T-cell (primary cell): Measurements from ENCODE around the gene SEPTIN5. TPM values are rescaled to one million over a fixed set of nuclear protein-coding genes. Genes with fewer than 3 reads are reported as not detected.
A peak's percentile ranks its signal among the peaks of the same experiment; 100 is the strongest.

Experiments used
- ATAC-seq, 4 experiments: fragments of 200-7000 bp in 3 of 4; fragments of 150-1000 bp in 1 of 4; cut with Tn5 transposase; replicated peaks in 1 of 4; 1 replicate in 3 of 4; 2 replicates in 1 of 4; pipeline ENCODE4 v1.10.0; 2021; ENCODE audit warnings: moderate library complexity in 3 of 4, mild to moderate bottlenecking in 2 of 4, moderate number of reproducible peaks in 1 of 4
- CTCF ChIA-PET, 2 donors: fragments of 300-600 bp; sonication (Branson Sonifier 250); formaldehyde crosslinking; loops; one replicate each; lab custom pipeline; 2022; ENCODE audit warnings: antibody characterized with exemption in 2 of 2; lab: Charles Lee
- POLR2A ChIA-PET, 2 donors: fragments of 300-600 bp; sonication (Branson Sonifier 250); formaldehyde crosslinking; loops; one replicate each; lab custom pipeline; 2022; ENCODE audit warnings: antibody characterized with exemption in 2 of 2; lab: Charles Lee
- DNase-seq, 35 experiments: peaks; one replicate each; pipeline versions ENCODE4 v3.0.0 to v3.0.0-alpha.2; 2013 to 2023
- H3K27ac ChIP-seq: one replicate; pipeline ENCODE4 v1.5.1; 2013; ENCODE audit warnings: low read length
- H3K27me3 ChIP-seq, 2 experiments: replicated peaks in 1 of 2; 1 replicate in 1 of 2; 2 replicates in 1 of 2; pipeline versions ENCODE4 v1.6.1 to v1.7.0; 2013; ENCODE audit warnings: low read length in 1 of 2, mixed read lengths in 1 of 2; ENCODE audit not compliant: control insufficient read depth in 2 of 2, insufficient read depth in 2 of 2; ENCODE audit errors: extremely low read depth in 1 of 2
- H3K36me3 ChIP-seq, 2 donors: 1 replicate in 1 of 2; 2 replicates in 1 of 2; pipeline versions ENCODE4 v1.6.1 to v1.7.0; 2013; ENCODE audit warnings: low read length in 1 of 2; ENCODE audit not compliant: control insufficient read depth in 2 of 2, insufficient read depth in 1 of 2; ENCODE audit errors: extremely low read depth in 1 of 2
- H3K4me1 ChIP-seq, 2 experiments: 1 replicate in 1 of 2; 2 replicates in 1 of 2; pipeline versions ENCODE4 v1.6.1 to v1.7.0; 2013; ENCODE audit warnings: low read length in 2 of 2, mixed read lengths in 1 of 2; ENCODE audit not compliant: insufficient read depth in 2 of 2, control insufficient read depth in 1 of 2; ENCODE audit errors: extremely low read depth in 1 of 2
- H3K4me3 ChIP-seq, 2 donors: 1 replicate in 1 of 2; 2 replicates in 1 of 2; pipeline versions ENCODE4 v1.5.1 to v1.7.0; 2013; ENCODE audit warnings: mild to moderate bottlenecking in 2 of 2, low read length in 1 of 2, moderate library complexity in 1 of 2; ENCODE audit not compliant: control insufficient read depth in 1 of 2; ENCODE audit errors: extremely low read depth in 1 of 2
- H3K9me3 ChIP-seq: 2 replicates; pipeline ENCODE4 v1.7.0; 2013
- H3K27ac Mint-ChIP-seq, 2 donors: one replicate each; pipeline ENCODE4 v1.8.0; 2020 to 2021; ENCODE audit warnings: mild to moderate bottlenecking in 2 of 2, mixed read lengths in 2 of 2
- H3K27me3 Mint-ChIP-seq, 2 donors: one replicate each; pipeline ENCODE4 v1.8.0; 2021 to 2022; ENCODE audit warnings: mixed read lengths in 2 of 2
- H3K36me3 Mint-ChIP-seq: one replicate; pipeline ENCODE4 v1.8.0; 2021; ENCODE audit warnings: mixed read lengths
- H3K4me1 Mint-ChIP-seq, 3 donors: one replicate each; pipeline ENCODE4 v1.8.0; 2020 to 2022; ENCODE audit warnings: mixed read lengths in 3 of 3, mild to moderate bottlenecking in 1 of 3
- H3K4me3 Mint-ChIP-seq, 3 donors: one replicate each; pipeline ENCODE4 v1.8.0; 2020 to 2022; ENCODE audit warnings: mild to moderate bottlenecking in 3 of 3, mixed read lengths in 3 of 3, moderate library complexity in 3 of 3
- H3K9me3 Mint-ChIP-seq, 3 donors: one replicate each; pipeline ENCODE4 v1.8.0; 2020 to 2022; ENCODE audit warnings: mixed read lengths in 3 of 3
- WGBS: methylation state at CpG from one replicate; pipeline ENCODE4 v1.1.5; 2013; ENCODE audit warnings: missing lambda C conversion rate; ENCODE audit not compliant: insufficient coverage; 5-methylcytosine and 5-hydroxymethylcytosine counted together
- total RNA-seq, 35 experiments: library from RNA in 6 of 35; stranded (reverse) in 6 of 35; fragments of 120-200 nt in 1 of 35; gene quantifications; one replicate each; pipeline versions ENCODE4 v1.2.1 to v1.2.4 and lab custom pipeline; 2013 to 2026

Gene SEPTIN5
- total RNA-seq, 5 donors from 2014 or later (not counting 1 experiment from before 2014, with no cell fraction given), result 0.33 to 3.2 (median 1.2) TPM

DNA sequence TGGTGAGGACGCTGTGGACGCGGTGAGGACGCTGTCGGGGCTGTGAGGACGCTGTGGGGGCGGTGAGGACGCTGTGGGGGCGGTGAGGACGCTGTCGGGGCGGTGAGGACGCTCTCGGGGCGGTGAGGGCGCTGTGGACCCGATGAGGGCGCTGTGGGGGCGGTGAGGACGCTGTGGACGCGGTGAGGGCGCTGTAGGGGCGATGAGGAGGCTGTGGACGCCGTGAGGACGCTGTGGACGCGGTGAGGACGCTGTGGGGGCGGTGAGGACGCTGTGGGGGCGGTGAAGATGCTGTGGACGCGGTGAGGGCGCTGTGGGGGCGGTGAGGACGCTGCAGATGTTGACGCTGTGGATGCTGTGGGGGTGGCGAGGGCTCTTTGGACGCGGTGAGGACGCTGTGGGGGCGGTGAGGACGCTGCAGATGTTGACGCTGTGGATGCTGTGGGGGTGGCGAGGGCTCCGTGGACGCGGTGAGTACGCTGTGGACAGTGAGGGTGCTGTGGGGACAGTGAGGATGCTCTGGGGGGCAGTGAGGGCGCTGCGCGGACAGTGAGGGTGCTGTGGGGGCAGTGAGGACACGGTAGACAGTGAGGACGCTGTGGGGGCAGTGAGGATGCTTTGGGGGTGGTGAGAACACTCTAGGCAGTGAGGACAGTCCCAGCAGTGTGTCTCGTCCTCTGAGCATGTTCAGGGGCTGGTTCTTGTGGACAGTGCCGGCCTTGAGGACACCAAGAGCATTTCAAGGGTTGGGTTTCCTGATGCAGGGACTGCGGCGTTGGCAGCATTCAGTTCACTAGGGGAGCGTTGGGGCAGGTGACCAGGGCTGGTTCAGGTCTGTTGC lies 13.2 kb downstream of the SEPTIN5 start:
- DNase-seq, result no peak
- CTCF ChIA-PET, result no interaction called here
- H3K9me3 Mint-ChIP-seq, result no peaks in the 10 kb centered on the region
- Histone ChIP-seq H3K27ac (no peak overlapping the region), H3K27me3 (peaks cover 0 to 57% of the 10 kb centered on the region in 2 experiments), H3K4me3 (no peak overlapping the region), H3K36me3 (no peaks in the 10 kb centered on the region), H3K9me3 (no peaks in the 10 kb centered on the region), H3K4me1 (peaks cover 1 to 28% of the 10 kb centered on the region in 2 experiments)
- H3K27ac Mint-ChIP-seq, result no peak overlapping the region
- peak overlapping the region in 1 of 3 donors; percentile 28 for H3K4me3 Mint-ChIP-seq
- H3K27me3 Mint-ChIP-seq, result peaks cover 14 to 27% of the 10 kb centered on the region in 2 donors
- 75% methylated on average over 58 of the region's 61 CpGs for WGBS
- peaks cover 8 to 15% (median 14%) of the 10 kb centered on the region in 3 donors for H3K4me1 Mint-ChIP-seq
- H3K36me3 Mint-ChIP-seq, result no peaks in the 10 kb centered on the region
- POLR2A ChIA-PET, result no interaction called here
- no peak for ATAC-seq

DNA sequence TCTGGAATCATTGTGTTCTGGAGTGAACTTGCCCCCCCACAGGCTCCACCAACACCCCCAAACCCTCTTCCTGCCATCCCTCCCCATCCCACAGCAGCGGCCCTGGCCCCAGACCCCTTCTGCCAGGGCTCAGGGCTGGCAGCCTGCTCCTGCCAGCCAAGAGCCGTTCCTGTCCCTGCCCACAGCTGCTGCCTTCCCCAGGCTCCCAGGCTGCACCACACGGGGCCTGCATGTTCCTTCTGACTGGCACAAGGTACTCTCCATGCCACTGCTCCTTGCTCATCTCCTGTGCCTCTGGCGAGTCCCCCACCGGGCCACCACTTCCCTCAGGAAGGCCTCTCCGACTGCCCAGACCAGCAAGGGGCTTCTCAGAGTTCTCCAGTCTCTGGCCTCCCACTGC lies 14.0 kb downstream of the SEPTIN5 start:
- Mint-ChIP-seq H3K27ac (no peak overlapping the region), H3K9me3 (no peaks in the 10 kb centered on the region), H3K4me1 (peaks cover 6 to 15% (median 11%) of the 10 kb centered on the region in 3 donors), H3K27me3 (peaks cover 10 to 22% of the 10 kb centered on the region in 2 donors), H3K4me3 (peak overlapping the region in 1 of 3 donors; percentile 37), H3K36me3 (no peaks in the 10 kb centered on the region)
- POLR2A ChIA-PET, result no interaction called here
- no peak for ATAC-seq
- no peak for DNase-seq
- no peaks in the 10 kb centered on the region for H3K9me3 ChIP-seq
- no peaks in the 10 kb centered on the region for H3K36me3 ChIP-seq
- H3K4me1 ChIP-seq, result peaks cover 0 to 20% of the 10 kb centered on the region in 2 experiments
- WGBS, result 73% methylated on average over 6 of the region's 6 CpGs
- CTCF ChIA-PET, result no interaction called here
- H3K4me3 ChIP-seq, result no peak overlapping the region
- no peak overlapping the region for H3K27ac ChIP-seq
- peaks cover 0 to 49% of the 10 kb centered on the region in 2 experiments for H3K27me3 ChIP-seq

DNA sequence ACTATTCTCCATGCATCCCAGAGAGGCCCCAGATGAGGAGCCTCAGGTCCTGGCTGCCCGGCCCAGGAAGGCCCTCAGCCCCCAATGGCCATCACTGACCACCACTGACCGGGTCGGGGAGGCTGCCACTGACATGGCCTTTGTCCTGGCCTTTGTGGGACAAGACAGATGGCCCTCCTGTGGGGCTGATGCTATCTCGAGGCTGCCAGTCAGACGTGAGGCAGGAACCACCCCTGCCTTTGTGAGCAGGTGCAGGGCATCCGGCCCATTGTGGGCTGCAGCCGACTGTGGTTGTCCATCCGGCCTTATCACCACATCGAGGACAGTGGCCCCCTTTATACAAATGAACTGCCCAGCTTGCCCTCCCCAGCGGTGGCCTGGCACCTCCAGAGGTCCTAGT lies 14.5 kb downstream of the SEPTIN5 start:
- Mint-ChIP-seq H3K27ac (no peak overlapping the region), H3K4me1 (peaks cover 6 to 15% (median 9%) of the 10 kb centered on the region in 3 donors), H3K27me3 (peaks cover 10 to 18% of the 10 kb centered on the region in 2 donors), H3K4me3 (peak overlapping the region in 1 of 3 donors; percentile 37), H3K9me3 (no peaks in the 10 kb centered on the region), H3K36me3 (no peaks in the 10 kb centered on the region)
- H3K4me3 ChIP-seq, result no peak overlapping the region
- peaks cover 0 to 46% of the 10 kb centered on the region in 2 experiments for H3K27me3 ChIP-seq
- ATAC-seq (no peak), DNase-seq (no peak)
- H3K9me3 ChIP-seq, result no peaks in the 10 kb centered on the region
- no peaks in the 10 kb centered on the region for H3K36me3 ChIP-seq
- CTCF ChIA-PET, result no interaction called here
- 37% methylated on average over 6 of the region's 10 CpGs for WGBS
- H3K27ac ChIP-seq, result no peak overlapping the region
- POLR2A ChIA-PET, result no interaction called here
- peaks cover 0 to 16% of the 10 kb centered on the region in 2 experiments for H3K4me1 ChIP-seq

DNA sequence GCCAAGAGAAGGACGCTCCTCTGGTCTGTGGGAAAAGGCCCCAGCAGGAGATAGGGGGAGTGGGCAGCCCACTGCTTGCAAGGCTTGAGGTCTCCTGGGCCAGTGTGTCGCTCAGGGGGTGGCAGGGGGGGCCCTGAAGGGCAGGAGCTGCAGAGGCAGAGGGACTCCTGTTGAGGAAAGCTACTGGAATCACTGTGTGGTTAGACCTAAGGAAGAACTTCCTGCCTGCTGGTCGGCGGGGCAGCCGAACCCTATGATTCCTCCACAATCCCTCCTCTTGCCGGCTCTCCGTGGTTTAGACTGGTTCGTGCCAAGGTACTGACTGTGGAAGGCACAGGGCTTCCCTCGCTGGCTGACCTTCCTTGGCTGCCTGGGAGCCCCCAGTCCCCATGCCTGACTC lies 15.2 kb downstream of the SEPTIN5 start:
- no peaks in the 10 kb centered on the region for H3K36me3 Mint-ChIP-seq
- no peak overlapping the region for H3K4me3 ChIP-seq
- no peak overlapping the region for H3K4me3 Mint-ChIP-seq
- ATAC-seq (no peak), DNase-seq (no peak)
- H3K27me3 Mint-ChIP-seq, result peaks cover 10 to 17% of the 10 kb centered on the region in 2 donors
- no peaks in the 10 kb centered on the region for H3K9me3 Mint-ChIP-seq
- no peak overlapping the region for H3K27ac ChIP-seq
- peaks cover 0 to 46% of the 10 kb centered on the region in 2 experiments for H3K27me3 ChIP-seq
- H3K27ac Mint-ChIP-seq, result no peak overlapping the region
- H3K4me1 ChIP-seq, result peaks cover 0 to 13% of the 10 kb centered on the region in 2 experiments
- H3K36me3 ChIP-seq, result no peaks in the 10 kb centered on the region
- ChIA-PET POLR2A (no interaction called here), CTCF (interaction anchor here in 1 of 2 donors (1.8 kb wide), 1 partner anchor 181 kb away, joined by 20 read pairs; no protein-coding TSS in a partner anchor)
- WGBS, result 74% methylated on average over 2 of the region's 9 CpGs
- peaks cover 5 to 15% (median 8%) of the 10 kb centered on the region in 3 donors for H3K4me1 Mint-ChIP-seq
- H3K9me3 ChIP-seq, result no peaks in the 10 kb centered on the region

DNA sequence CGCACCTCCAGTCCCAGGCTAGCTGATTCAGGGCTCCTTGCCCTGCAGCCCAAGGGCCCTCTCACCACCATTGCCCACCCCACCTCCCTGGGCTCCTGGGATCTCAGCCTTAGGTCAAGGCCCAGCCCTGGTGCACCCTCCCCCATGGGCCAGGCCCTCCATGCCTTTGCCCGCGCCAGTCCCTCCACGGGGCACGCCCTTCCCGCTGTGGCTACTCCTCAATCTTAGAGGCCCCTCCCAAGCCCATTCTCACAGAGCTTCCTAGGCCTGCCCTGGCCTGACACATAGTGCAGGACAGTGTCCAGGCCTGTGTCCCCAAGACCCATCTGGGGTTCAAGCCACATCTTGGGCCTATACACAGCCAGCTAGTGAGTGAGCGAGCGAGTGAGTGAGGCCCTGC lies 15.9 kb downstream of the SEPTIN5 start:
- ChIA-PET CTCF (interaction anchor here (0.6 to 1.8 kb wide), 10 partner anchors 19 to 587 kb away, joined by 3 to 20 read pairs (median 3); no protein-coding TSS in a partner anchor), POLR2A (no interaction called here)
- H3K9me3 Mint-ChIP-seq, result no peaks in the 10 kb centered on the region
- H3K4me1 ChIP-seq, result peaks cover 0 to 13% of the 10 kb centered on the region in 2 experiments
- peaks cover 2 to 9% (median 3%) of the 10 kb centered on the region in 3 donors for H3K4me1 Mint-ChIP-seq
- no peak overlapping the region for H3K27ac Mint-ChIP-seq
- H3K27me3 ChIP-seq, result peaks cover 0 to 39% of the 10 kb centered on the region in 2 experiments
- peak overlapping the region in 1 of 3 donors; percentile 69 for H3K4me3 Mint-ChIP-seq
- H3K4me3 ChIP-seq, result no peak overlapping the region
- H3K27me3 Mint-ChIP-seq, result peaks cover 3 to 10% of the 10 kb centered on the region in 2 donors
- ATAC-seq, result peak in 3 of 4 experiments; percentile 3 to 19 (median 8)
- no peak for DNase-seq
- no peaks in the 10 kb centered on the region for H3K36me3 ChIP-seq
- H3K9me3 ChIP-seq, result no peaks in the 10 kb centered on the region
- no peaks in the 10 kb centered on the region for H3K36me3 Mint-ChIP-seq
- H3K27ac ChIP-seq, result no peak overlapping the region
- 95% methylated on average over 8 of the region's 8 CpGs for WGBS

- peak overlapping the region; percentile 35 to 41 for H3K4me3 ChIP-seq
- no peaks in the 10 kb centered on the region for H3K36me3 ChIP-seq
- H3K4me1 ChIP-seq, result peaks cover 0 to 13% of the 10 kb centered on the region in 2 experiments
- Mint-ChIP-seq H3K4me3 (peak overlapping the region; percentile 69 to 80 (median 69)), H3K9me3 (no peaks in the 10 kb centered on the region), H3K27me3 (peaks cover 0 to 6% of the 10 kb centered on the region in 2 donors), H3K4me1 (peaks cover 2 to 6% (median 3%) of the 10 kb centered on the region in 3 donors), H3K36me3 (no peaks in the 10 kb centered on the region), H3K27ac (no peak overlapping the region)
- ChIA-PET CTCF (interaction anchor here (0.6 to 1.8 kb wide), 10 partner anchors 18 to 292 kb away, joined by 3 to 20 read pairs (median 3); no protein-coding TSS in a partner anchor), POLR2A (no interaction called here)
- ATAC-seq (peak; percentile 87 to 92 (median 91)), DNase-seq (peak; percentile 52 to 89 (median 81))
- whole genome bisulfite sequencing, result 5% methylated on average over 48 of the region's 48 CpGs
- peaks cover 0 to 35% of the 10 kb centered on the region in 2 experiments for H3K27me3 ChIP-seq
- no peak overlapping the region for H3K27ac ChIP-seq
- H3K9me3 ChIP-seq, result no peaks in the 10 kb centered on the region
Observed at GRCh38 chr22:19730655-19731360, 16.5 kb downstream of the SEPTIN5 start.
